Neural progenitor cell (in vitro differentiated cells): ENCODE results near the gene SSC5D.

Experiments
- CTCF ChIP-seq: fragments of 200-600 bp; sonication (generic); IDR thresholded peaks from 2 replicates; pipeline ENCODE4 v1.5.1; 2017; ENCODE audit warnings: antibody characterized with exemption, mild to moderate bottlenecking
- EZH2 ChIP-seq: fragments of 200-600 bp; sonication (generic); IDR thresholded peaks from 2 replicates; pipeline ENCODE4 v1.6.1; 2017; ENCODE audit warnings: antibody characterized with exemption, mild to moderate bottlenecking, moderate library complexity

GRCh38 chr19:55527197-55528029 lies 39.2 kb downstream of the SSC5D start:
- TF ChIP-seq CTCF = no peak
- no peak for TF ChIP-seq EZH2
